ENCODE data around the gene HDAC6. TPM values are rescaled to one million over a fixed set of nuclear protein-coding genes. Genes with fewer than 3 reads are reported as not detected.

HDAC6 gene
- polyA plus RNA-seq (2012; ENCODE audit: insufficient read depth, insufficient read length, low read depth) = 78.8 TPM

GRCh38 chrX:48801280-48802088 is at the start of gene HDAC6:
Gene HDAC6 (plus strand): TSS chrX:48802067. CDS start chrX:48802693, 626 bp downstream.
- no peak for TF ChIP-seq CTCF (IDR thresholded peaks at IDR 0.05; ENCODE audit: low read depth, low read length)
- no peaks in the 10 kb centered on the region for H3K36me3 ChIP-seq
- H3K4me1 ChIP-seq = no peaks in the 10 kb centered on the region
- H3K4me3 ChIP-seq (ENCODE audit: low read depth, low read length) = peak within 1 kb of the TSS; percentile 76
- peak; percentile 97 for DNase-seq
- no peaks in the 10 kb centered on the region for H3K27me3 ChIP-seq
- no peaks in the 10 kb centered on the region for H3K9me3 ChIP-seq

- Histone ChIP-seq H3K9me3 (no peaks in the 10 kb centered on the region), H3K4me1 (no peaks in the 10 kb centered on the region), H3K4me3 (ENCODE audit: low read depth, low read length) (no peak overlapping the region), H3K27me3 (no peaks in the 10 kb centered on the region), H3K36me3 (no peaks in the 10 kb centered on the region)
- DNase-seq = no peak
- no peak for TF ChIP-seq CTCF (IDR thresholded peaks at IDR 0.05; ENCODE audit: low read depth, low read length)
Measured at GRCh38 chrX:48752498-48752897, 49.4 kb upstream of the HDAC6 start.

GRCh38 chrX:48753708-48754228 is 48.1 kb upstream of the HDAC6 start:
- no peaks in the 10 kb centered on the region for H3K36me3 ChIP-seq
- TF ChIP-seq CTCF (IDR thresholded peaks at IDR 0.05; ENCODE audit: low read depth, low read length) = no peak
- no peak for DNase-seq
- H3K4me3 ChIP-seq (ENCODE audit: low read depth, low read length) = no peak overlapping the region
- no peaks in the 10 kb centered on the region for H3K9me3 ChIP-seq
- H3K27me3 ChIP-seq = no peaks in the 10 kb centered on the region
- H3K4me1 ChIP-seq = no peaks in the 10 kb centered on the region

- DNase-seq = no peak
- TF ChIP-seq CTCF (IDR thresholded peaks at IDR 0.05; ENCODE audit: low read depth, low read length) = no peak
- no peaks in the 10 kb centered on the region for H3K36me3 ChIP-seq
- no peaks in the 10 kb centered on the region for H3K4me1 ChIP-seq
- no peak overlapping the region for H3K4me3 ChIP-seq (ENCODE audit: low read depth, low read length)
- H3K27me3 ChIP-seq = no peaks in the 10 kb centered on the region
- H3K9me3 ChIP-seq = no peaks in the 10 kb centered on the region
Measured at GRCh38 chrX:48754238-48754637, 47.6 kb upstream of the HDAC6 start.

- H3K36me3 ChIP-seq = no peaks in the 10 kb centered on the region
- no peak within 1 kb of the TSS for H3K4me3 ChIP-seq (ENCODE audit: low read depth, low read length)
- peak; percentile 25 for DNase-seq
- H3K27me3 ChIP-seq = no peaks in the 10 kb centered on the region
- no peaks in the 10 kb centered on the region for H3K9me3 ChIP-seq
- no peaks in the 10 kb centered on the region for H3K4me1 ChIP-seq
- peak; percentile 33 for TF ChIP-seq CTCF (IDR thresholded peaks at IDR 0.05; ENCODE audit: low read depth, low read length)
Measured at GRCh38 chrX:48761674-48762471, 40.0 kb upstream of the HDAC6 start, which contains the start of gene GLOD5. Gene GLOD5 (plus strand): TSS chrX:48761747. CDS start chrX:48761791, 44 bp downstream.

Data from BE2C (cell line).